GM18909 (cell line): Measurements from ENCODE around the gene SLC7A14.
"Not testable (repeated sequence)": the region's sequence is repeated elsewhere in the genome, so short reads cannot be mapped to it uniquely, and the experiment has no call there.

Source experiments
- ATAC-seq: cut with Tn5 transposase; IDR thresholded peaks from one replicate; pipeline ENCODE4 v1.9.1; 2021; ENCODE audit warnings: mild to moderate bottlenecking; ENCODE audit not compliant: unreplicated experiment, poor library complexity

Gene SLC7A14

GRCh38 chr3:170598091-170598502, 12.2 kb upstream of the SLC7A14 start:
- ATAC-seq: no peak

- ATAC-seq: no peak
Measured at GRCh38 chr3:170594528-170594927, 8.7 kb upstream of the SLC7A14 start.

GRCh38 chr3:170593634-170594033, 7.8 kb upstream of the SLC7A14 start:
- ATAC-seq: no peak

- ATAC-seq: no peak
Measured at GRCh38 chr3:170589113-170589512, 3.2 kb upstream of the SLC7A14 start.

GRCh38 chr3:170585008-170585936, 603 bp downstream of the SLC7A14 start:
- ATAC-seq: no peak

GRCh38 chr3:170584585-170585007, 1.3 kb downstream of the SLC7A14 start:
- no peak for ATAC-seq

- ATAC-seq: no peak
Measured at GRCh38 chr3:170579646-170580045, 6.2 kb downstream of the SLC7A14 start.

GRCh38 chr3:170572665-170573253, 13.1 kb downstream of the SLC7A14 start:
- ATAC-seq: peak; percentile 99

GRCh38 chr3:170567598-170567997, 18.3 kb downstream of the SLC7A14 start:
- not testable (repeated sequence) for ATAC-seq

GRCh38 chr3:170566413-170566812, 19.5 kb downstream of the SLC7A14 start:
- no peak for ATAC-seq

GRCh38 chr3:170565495-170565894, 20.4 kb downstream of the SLC7A14 start:
- peak; percentile 7 for ATAC-seq

- ATAC-seq: peak; percentile 30
Measured at GRCh38 chr3:170564664-170565063, 21.2 kb downstream of the SLC7A14 start.

GRCh38 chr3:170563712-170564423, 22.0 kb downstream of the SLC7A14 start:
- ATAC-seq: peak; percentile 87

GRCh38 chr3:170562080-170562479, 23.8 kb downstream of the SLC7A14 start:
- ATAC-seq: no peak

GRCh38 chr3:170560717-170561382, 25.0 kb downstream of the SLC7A14 start:
- ATAC-seq: no peak

- no peak for ATAC-seq
Measured at GRCh38 chr3:170560296-170560695, 25.6 kb downstream of the SLC7A14 start.

GRCh38 chr3:170558427-170558826, 27.4 kb downstream of the SLC7A14 start:
- ATAC-seq: no peak

- ATAC-seq: no peak
Measured at GRCh38 chr3:170555329-170555728, 30.5 kb downstream of the SLC7A14 start.

- no peak for ATAC-seq
Measured at GRCh38 chr3:170553788-170554757, 31.8 kb downstream of the SLC7A14 start.
